ENCODE data around the gene ADPRS. TPM values are rescaled to one million over a fixed set of nuclear protein-coding genes. Genes with fewer than 3 reads are reported as not detected.
A peak's percentile ranks its signal among the peaks of the same experiment; 100 is the strongest.

The ADPRS gene
- total RNA-seq, 2 donors from 2014 or later: 50.0 to 50.8 TPM

GRCh38 chr1:36083635-36084496, 4.8 kb upstream of the ADPRS start, which contains the start of gene TEKT2:
Gene TEKT2, plus strand, starts transcription at chr1:36084094. Its CDS starts 828 bp downstream, at chr1:36084922.
- no peak for ATAC-seq (replicated peaks)
- no peaks in the 10 kb centered on the region for H3K4me1 Mint-ChIP-seq
- no peak within 1 kb of the TSS for H3K27ac Mint-ChIP-seq
- H3K9me3 Mint-ChIP-seq: no peaks in the 10 kb centered on the region
- H3K36me3 Mint-ChIP-seq (ENCODE audit: low read depth): peaks cover under 1% of the 10 kb centered on the region
- H3K27me3 Mint-ChIP-seq: peaks cover 25% of the 10 kb centered on the region
- H3K4me3 Mint-ChIP-seq: no peak within 1 kb of the TSS

- Mint-ChIP-seq H3K36me3 (ENCODE audit: low read depth) (peaks cover 8% of the 10 kb centered on the region), H3K27me3 (peaks cover 25% of the 10 kb centered on the region), H3K27ac (no peak overlapping the region), H3K9me3 (no peaks in the 10 kb centered on the region), H3K4me3 (no peak overlapping the region), H3K4me1 (peaks cover 3% of the 10 kb centered on the region)
- no peak for ATAC-seq (replicated peaks)
Observed at GRCh38 chr1:36084497-36085115, 4.1 kb upstream of the ADPRS start.

GRCh38 chr1:36085126-36085525, 3.6 kb upstream of the ADPRS start:
- Mint-ChIP-seq H3K27ac (no peak overlapping the region), H3K4me1 (peaks cover 8% of the 10 kb centered on the region), H3K27me3 (peaks cover 25% of the 10 kb centered on the region), H3K9me3 (no peaks in the 10 kb centered on the region), H3K4me3 (no peak overlapping the region), H3K36me3 (ENCODE audit: low read depth) (peaks cover 13% of the 10 kb centered on the region)
- no peak for ATAC-seq (replicated peaks)

GRCh38 chr1:36085686-36086526, 2.8 kb upstream of the ADPRS start:
- Mint-ChIP-seq H3K27me3 (peaks cover 21% of the 10 kb centered on the region), H3K27ac (no peak overlapping the region), H3K36me3 (ENCODE audit: low read depth) (peaks cover 20% of the 10 kb centered on the region), H3K9me3 (no peaks in the 10 kb centered on the region), H3K4me3 (no peak overlapping the region), H3K4me1 (peaks cover 9% of the 10 kb centered on the region)
- no peak for ATAC-seq (replicated peaks)

DNA sequence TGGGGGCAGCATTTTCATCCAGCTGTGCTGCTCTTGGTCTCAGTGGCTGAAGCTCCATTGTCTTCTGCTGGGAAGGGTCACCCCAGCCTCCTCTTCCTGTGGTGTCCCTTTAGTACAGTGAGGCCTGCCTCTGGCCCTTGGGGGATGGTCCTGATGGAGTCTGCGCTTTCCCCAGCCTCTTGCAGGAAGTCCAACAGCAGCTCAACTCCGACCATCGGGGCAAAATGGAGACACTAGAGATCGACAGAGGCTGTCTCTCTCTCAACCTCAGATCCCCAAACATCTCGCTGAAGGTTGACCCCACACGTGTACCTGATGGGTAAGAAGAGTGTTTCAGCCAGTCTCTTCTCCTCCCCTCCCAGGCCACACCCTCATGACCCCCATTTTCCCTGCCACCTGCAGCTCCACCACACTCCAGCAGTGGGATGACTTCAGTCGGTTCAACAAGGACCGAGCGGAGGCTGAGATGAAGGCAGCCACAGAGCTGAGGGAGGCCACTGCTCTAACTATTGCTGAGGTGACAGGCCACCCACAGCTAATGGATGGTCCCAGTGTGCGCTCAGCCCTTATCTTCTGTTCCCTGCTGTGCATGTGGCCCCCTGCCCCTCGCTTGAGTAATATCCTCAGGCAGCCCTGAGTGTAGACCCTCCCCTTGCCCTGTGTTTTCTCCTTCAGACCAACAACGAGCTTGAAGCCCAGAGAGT, 2.0 kb upstream of the ADPRS start:
- Mint-ChIP-seq H3K4me1 (peaks cover 9% of the 10 kb centered on the region), H3K27me3 (peaks cover 21% of the 10 kb centered on the region), H3K27ac (peak overlapping the region; percentile 58), H3K36me3 (ENCODE audit: low read depth) (peaks cover 28% of the 10 kb centered on the region), H3K9me3 (no peaks in the 10 kb centered on the region), H3K4me3 (peak overlapping the region; percentile 50)
- no peak for ATAC-seq (replicated peaks)

DNA sequence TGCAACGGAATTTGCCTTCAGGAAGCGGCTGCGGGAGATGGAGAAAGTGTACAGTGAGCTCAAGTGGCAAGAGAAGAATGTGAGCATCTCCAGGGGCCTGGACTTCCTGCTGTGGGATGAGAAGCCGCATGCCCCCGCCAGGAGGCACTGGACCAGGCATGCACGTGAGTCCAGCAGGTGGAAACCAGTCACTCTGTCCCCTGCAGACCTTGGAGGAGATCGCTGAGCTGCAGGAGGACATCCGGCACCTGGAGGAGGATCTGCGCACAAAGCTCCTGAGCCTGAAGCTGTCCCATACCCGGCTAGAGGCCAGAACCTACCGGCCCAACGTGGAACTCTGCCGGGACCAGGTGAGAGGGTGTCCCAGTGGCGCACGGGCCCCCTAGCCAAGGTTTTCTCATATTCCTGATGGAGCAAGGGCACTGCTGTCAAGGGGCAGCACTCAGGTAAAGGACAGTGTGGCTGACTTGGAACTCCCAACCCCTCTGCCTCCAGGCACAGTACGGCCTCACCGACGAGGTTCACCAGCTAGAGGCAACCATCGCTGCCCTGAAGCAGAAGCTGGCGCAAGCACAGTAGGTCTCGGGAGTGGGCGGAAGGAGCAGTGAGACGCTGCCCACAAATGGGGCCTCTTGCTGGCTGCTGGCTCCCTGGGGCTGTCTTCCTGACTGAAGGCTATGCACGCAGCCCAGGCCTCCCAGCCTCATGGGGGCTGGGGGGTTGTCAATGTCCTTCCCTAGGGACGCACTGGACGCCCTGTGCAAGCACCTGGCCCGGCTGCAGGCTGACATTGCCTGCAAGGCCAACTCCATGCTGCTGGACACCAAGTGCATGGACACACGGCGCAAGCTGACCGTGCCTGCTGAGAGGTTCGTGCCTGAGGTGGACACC, 1.2 kb upstream of the ADPRS start:
- H3K27ac Mint-ChIP-seq: peak overlapping the region; percentile 58
- no peaks in the 10 kb centered on the region for H3K9me3 Mint-ChIP-seq
- H3K27me3 Mint-ChIP-seq: peaks cover 14% of the 10 kb centered on the region
- peaks cover 36% of the 10 kb centered on the region for H3K36me3 Mint-ChIP-seq (ENCODE audit: low read depth)
- H3K4me3 Mint-ChIP-seq: peak overlapping the region; percentile 89
- peaks cover 9% of the 10 kb centered on the region for H3K4me1 Mint-ChIP-seq
- ATAC-seq (replicated peaks): no peak

- Mint-ChIP-seq H3K4me1 (peaks cover 9% of the 10 kb centered on the region), H3K27me3 (peaks cover 11% of the 10 kb centered on the region), H3K4me3 (peak overlapping the region; percentile 89), H3K27ac (peak overlapping the region; percentile 92), H3K36me3 (ENCODE audit: low read depth) (peaks cover 43% of the 10 kb centered on the region), H3K9me3 (no peaks in the 10 kb centered on the region)
- ATAC-seq (replicated peaks): peak; percentile 13
Observed at GRCh38 chr1:36088265-36088576, 471 bp upstream of the ADPRS start.

GRCh38 chr1:36089393-36090121, 865 bp downstream of the ADPRS start:
- Mint-ChIP-seq H3K27me3 (peaks cover 11% of the 10 kb centered on the region), H3K36me3 (ENCODE audit: low read depth) (peaks cover 56% of the 10 kb centered on the region), H3K4me3 (peak overlapping the region; percentile 89), H3K27ac (peak overlapping the region; percentile 92), H3K4me1 (peaks cover 9% of the 10 kb centered on the region), H3K9me3 (no peaks in the 10 kb centered on the region)
- ATAC-seq (replicated peaks): no peak

DNA sequence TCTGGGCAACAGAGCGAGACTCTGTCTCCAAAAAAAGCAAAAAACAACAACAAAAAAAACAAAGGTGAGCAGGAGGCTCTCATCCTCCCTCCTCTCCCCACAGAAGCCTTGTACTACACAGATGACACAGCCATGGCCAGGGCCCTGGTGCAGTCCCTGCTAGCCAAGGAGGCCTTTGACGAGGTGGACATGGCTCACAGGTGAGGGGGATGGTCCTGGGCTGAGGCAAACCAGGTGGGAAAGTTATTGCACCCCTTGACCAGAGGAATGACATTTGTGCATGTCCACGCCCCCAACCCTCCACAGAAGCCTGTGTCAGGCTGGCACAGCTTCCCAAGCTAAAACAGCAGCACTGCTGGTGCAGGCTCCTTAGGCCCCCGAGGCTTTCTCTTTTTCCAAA, 2.4 kb downstream of the ADPRS start:
- no peak for ATAC-seq (replicated peaks)
- Mint-ChIP-seq H3K27me3 (peaks cover 7% of the 10 kb centered on the region), H3K27ac (no peak overlapping the region), H3K4me1 (peaks cover 9% of the 10 kb centered on the region), H3K9me3 (no peaks in the 10 kb centered on the region), H3K36me3 (ENCODE audit: low read depth) (peaks cover 62% of the 10 kb centered on the region), H3K4me3 (peak overlapping the region; percentile 10)

DNA sequence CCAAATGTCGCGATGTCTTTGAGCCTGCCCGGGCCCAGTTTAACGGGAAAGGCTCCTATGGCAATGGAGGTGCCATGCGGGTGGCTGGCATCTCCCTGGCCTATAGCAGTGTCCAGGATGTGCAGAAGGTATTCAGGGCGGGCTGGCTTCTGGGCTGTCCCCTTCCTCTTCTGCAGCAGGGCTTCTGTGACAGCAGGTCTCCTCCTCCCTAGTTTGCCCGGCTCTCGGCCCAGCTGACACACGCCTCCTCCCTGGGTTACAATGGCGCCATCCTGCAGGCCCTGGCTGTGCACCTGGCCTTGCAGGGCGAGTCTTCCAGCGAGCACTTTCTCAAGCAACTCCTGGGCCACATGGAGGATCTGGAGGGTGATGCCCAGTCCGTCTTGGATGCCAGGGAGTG, 3.0 kb downstream of the ADPRS start:
- peak overlapping the region; percentile 10 for H3K4me3 Mint-ChIP-seq
- H3K4me1 Mint-ChIP-seq: peaks cover 9% of the 10 kb centered on the region
- no peaks in the 10 kb centered on the region for H3K9me3 Mint-ChIP-seq
- H3K27ac Mint-ChIP-seq: no peak overlapping the region
- H3K27me3 Mint-ChIP-seq: peaks cover 3% of the 10 kb centered on the region
- H3K36me3 Mint-ChIP-seq (ENCODE audit: low read depth): peaks cover 67% of the 10 kb centered on the region
- ATAC-seq (replicated peaks): no peak

DNA sequence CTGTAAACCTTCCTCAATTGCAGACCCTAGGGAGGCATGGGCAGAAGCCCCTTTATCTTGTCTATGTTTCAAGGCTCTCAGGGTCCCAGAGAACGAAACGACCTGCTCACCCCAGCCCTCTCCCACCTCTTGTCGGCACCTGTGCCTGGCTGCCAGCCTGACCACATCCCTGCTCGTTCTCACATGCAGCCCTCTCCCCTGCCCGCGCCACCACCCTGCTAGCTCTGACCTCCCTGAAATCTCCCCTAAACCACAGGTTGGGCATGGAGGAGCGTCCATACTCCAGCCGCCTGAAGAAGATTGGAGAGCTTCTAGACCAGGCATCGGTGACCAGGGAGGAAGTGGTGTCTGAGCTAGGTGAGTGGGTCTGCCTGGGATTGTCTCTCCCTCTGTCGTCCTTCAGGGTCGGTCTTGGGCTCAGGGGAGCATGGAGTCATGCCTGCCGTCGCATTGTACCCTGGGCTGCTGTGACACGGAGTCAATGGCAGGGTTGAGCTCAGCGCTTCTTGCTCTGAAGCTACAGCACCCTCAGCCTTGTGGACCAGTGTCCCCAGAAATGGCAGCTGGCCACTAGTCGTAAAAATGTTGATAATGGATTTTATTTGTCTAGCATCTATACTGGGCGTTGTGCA, 3.6 kb downstream of the ADPRS start:
- no peak overlapping the region for H3K27ac Mint-ChIP-seq
- no peaks in the 10 kb centered on the region for H3K27me3 Mint-ChIP-seq
- ATAC-seq (replicated peaks): no peak
- H3K4me3 Mint-ChIP-seq: no peak overlapping the region
- peaks cover 67% of the 10 kb centered on the region for H3K36me3 Mint-ChIP-seq (ENCODE audit: low read depth)
- H3K9me3 Mint-ChIP-seq: no peaks in the 10 kb centered on the region
- H3K4me1 Mint-ChIP-seq: peaks cover 9% of the 10 kb centered on the region

GRCh38 chr1:36092798-36093185, 4.1 kb downstream of the ADPRS start:
- Mint-ChIP-seq H3K4me1 (peaks cover 9% of the 10 kb centered on the region), H3K27ac (no peak overlapping the region), H3K4me3 (no peak overlapping the region), H3K36me3 (ENCODE audit: low read depth) (peaks cover 67% of the 10 kb centered on the region), H3K27me3 (no peaks in the 10 kb centered on the region), H3K9me3 (no peaks in the 10 kb centered on the region)
- no peak for ATAC-seq (replicated peaks)

Data from activated T-helper 17 cell treated with anti-CD3 and anti-CD28 coated beads, Interleukin-2, amount 50 U/mL, for 72 hours (primary cell).